GM19193 (cell line): Measurements from ENCODE around the gene RUNX3.

ENCODE experiments used
- POLR2A ChIP-seq: IDR thresholded peaks from 4 replicates; pipeline ENCODE4 v1.6.1; 2011; ENCODE audit not compliant: insufficient read depth, insufficient read length; ENCODE audit errors: extremely low read depth

The RUNX3 gene

DNA sequence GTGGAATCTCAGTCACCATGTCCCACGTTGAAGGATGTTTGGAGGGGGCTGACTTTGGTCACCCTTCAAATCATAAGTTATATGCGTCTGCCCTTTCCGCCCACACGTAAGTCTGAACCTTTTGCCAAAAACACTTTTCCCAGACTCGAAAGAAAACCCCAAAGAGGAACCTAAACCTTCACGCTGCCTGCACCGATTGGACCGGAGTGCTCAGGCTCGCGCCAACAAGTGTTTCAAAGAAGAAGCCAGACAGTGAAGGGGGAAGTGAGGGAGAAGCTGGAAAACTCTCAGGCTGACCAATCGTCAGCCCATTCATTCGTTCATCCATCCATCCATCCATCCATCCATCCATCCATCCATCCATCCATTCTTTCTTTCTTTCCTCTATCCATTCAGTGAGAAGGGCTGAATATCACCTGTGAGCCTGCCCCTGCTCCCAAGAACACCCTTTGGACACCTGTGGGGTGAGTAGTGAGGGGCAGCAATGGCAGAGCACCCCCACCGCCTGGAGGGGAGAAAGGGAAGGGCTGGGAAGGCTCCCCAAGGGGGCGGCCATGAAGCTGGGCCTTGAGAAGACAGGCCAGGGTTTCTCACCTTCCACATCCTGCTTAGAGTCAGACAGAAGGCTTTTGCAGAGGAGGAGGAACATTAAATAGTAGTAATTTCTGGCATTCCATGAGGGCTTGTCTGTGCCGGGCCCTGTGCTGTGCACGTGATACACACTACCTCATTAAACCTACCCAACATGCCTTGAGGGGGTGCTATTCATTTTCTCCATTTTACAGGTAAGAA lies 27.1 kb upstream of the RUNX3 start:
- no peak for TF ChIP-seq POLR2A

DNA sequence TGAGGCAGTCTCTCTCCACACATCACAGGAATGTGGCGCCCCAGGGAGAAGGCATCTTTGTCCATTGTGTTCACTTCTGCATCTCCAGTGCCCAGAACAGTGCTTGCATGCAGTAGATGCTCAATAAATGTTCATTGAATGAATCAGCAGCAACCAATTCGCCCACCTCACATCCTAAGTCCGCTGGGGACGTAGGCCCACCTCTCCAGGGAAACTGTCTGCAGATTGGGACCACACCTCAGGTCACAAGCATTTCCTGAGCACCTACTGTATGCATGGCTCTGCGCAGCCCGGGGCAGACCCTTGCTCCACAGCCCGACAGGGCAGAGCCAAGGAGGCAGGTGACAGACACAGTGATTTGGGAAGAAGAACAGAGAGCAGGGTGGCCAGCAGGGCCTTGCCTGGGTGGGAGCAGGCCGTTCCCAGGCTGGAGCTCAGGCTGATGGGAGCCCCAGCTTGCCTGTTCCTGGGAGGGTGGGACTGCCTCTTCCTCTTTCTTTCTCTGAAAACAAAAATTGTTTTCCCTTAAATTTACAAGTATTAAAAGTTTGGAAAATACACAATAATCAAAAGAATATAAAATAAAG lies 25.8 kb upstream of the RUNX3 start:
- TF ChIP-seq POLR2A: no peak

DNA sequence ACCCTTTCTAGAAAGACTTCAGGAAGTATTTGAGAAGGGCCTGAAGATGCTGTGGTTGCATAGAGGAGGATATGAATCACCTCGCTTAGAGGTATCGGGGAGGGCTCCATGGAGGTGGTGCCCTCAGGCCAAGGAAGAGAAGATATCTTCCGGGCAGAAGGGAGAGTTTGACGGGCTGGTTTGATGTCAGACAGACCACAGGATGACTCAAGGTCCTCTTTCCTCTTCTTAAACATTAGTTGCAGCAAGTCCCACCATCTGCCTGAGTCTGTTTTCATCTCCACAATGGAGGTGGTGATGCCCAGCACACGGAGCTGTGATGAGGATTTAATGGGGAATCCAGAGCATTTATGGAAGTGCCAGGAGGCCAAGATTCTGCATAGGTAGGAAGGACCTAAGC lies 25.1 kb upstream of the RUNX3 start:
- no peak for TF ChIP-seq POLR2A

DNA sequence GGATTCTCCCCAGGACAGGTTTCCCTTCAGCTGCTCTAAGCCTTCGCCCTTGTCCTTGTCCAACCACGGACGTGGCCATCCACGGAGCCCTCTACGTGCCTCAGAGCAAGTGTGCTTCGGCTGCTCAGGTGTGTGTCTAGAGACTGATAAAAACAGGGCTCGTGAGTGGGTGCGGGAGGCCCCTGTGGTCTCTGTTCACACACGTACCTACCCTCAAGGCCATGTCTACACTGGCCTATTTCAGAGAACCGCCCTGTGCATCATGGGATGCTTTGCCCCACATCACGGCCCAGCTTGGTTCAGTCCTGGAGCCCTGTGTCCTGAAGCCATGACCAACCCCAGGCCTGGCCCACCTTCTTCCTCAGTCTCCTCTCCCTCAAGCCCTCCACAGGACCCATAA lies 24.6 kb upstream of the RUNX3 start:
- TF ChIP-seq POLR2A: no peak

DNA sequence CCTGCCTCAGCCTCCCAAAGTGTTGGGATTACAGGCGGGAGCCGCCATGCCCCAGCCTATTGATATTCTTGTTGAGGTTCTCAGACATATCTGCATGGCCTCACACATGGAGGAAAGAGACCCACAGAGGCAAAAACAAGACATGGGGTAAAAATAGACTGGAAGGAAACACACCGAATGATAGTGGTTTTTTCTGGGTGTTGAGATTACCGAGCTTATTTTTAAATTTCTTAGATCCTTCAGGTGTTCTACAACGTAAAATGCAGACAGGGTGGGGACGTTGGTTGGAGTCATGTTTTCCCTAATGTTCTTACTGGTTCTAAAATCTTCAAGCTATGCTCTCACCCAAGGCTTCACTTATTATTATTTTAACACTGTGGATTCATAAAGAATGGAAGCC lies 23.9 kb upstream of the RUNX3 start:
- no peak for TF ChIP-seq POLR2A

DNA sequence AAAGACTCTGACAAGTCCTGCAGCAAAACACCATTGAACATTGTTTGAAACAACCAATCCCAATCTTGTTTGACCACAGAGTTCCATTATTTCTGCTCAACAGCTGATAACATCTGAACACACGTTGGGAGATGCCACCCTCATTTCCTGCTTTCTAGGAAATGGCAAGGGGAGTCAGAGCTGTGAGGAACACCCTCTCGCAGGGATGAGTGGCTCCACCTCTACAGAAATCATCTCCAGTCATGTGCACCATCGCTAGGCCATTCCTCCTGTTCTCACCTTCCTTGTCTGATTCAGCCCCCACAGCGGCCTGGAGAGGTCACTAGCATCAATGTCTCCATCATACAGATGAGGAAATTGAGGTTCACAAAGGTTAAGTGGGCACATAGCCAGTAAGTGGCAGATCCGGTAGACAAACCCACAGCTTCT lies 22.4 kb upstream of the RUNX3 start:
- no peak for TF ChIP-seq POLR2A

DNA sequence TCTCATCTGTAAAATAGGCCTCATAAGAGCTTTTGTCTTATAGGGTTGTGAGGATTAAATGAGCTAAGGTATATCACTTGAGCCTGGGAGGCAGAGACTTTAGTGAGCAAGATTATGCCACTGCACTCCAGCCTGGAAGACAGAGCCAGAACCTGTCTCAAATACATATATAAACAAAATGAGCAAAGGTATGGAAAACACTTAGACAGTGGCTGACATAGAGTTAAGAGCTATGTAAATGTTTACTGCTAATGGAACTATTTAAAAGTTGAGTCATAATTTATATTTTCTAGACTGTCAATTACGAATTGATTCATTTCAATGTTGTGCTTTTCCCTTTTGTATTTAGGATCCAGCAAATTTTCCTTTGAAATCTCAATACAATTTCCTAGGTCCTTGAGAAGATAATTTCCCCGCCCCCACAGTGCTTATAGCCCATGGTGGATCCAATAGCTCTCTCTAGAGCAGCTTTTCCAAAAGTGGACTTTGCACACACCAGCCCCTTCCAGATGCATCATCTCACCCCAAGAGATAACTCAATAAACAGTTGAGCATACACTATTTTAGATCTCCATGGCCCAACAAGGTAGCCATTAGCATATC lies 21.8 kb upstream of the RUNX3 start:
- TF ChIP-seq POLR2A: no peak

DNA sequence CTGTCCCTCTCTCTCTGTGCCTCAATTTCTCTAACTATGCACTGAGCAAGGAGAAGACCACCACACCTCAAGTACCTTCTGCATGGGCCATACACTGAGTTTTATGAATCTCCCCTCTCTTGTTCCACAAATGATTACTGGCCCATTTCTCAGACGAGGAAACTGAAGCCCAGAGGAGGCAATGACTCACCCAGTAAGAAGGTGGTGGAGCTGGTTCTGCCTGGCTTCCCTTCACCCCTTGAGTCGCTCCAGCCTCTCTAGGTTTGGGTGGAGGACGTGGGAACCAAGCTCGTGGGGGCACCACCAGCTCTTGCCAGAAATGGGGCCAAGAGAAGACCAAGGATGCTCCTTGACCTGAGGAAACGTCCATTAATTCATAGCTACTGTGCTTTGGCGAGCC lies 21.3 kb upstream of the RUNX3 start:
- peak; percentile 29 for TF ChIP-seq POLR2A

DNA sequence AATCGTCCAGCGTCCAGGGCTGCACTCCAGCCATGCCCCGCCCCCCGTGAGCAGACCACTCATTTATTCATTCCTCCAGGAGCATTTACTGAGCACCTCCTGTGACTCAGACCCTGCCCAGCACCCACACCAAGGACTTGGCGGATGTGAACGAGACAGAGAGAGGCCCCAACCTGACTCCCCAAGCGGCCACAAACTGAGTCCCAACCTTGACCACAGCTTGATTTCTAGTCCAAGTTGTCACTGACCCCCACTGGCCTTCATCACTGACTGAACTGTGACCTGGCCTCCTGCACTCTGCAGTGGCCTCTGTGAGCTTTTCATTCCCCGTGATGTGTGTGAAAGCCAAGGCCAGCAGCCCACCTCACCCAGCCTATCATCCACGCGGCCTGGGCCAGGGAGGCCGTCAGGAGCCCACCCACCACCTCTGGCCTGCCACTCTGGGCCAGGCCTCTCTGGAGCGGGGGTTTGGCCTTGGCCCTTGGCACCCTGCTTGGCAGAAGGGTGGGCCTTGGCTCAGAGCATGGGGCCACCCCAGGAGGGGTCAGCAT lies 19.3 kb upstream of the RUNX3 start:
- no peak for TF ChIP-seq POLR2A

DNA sequence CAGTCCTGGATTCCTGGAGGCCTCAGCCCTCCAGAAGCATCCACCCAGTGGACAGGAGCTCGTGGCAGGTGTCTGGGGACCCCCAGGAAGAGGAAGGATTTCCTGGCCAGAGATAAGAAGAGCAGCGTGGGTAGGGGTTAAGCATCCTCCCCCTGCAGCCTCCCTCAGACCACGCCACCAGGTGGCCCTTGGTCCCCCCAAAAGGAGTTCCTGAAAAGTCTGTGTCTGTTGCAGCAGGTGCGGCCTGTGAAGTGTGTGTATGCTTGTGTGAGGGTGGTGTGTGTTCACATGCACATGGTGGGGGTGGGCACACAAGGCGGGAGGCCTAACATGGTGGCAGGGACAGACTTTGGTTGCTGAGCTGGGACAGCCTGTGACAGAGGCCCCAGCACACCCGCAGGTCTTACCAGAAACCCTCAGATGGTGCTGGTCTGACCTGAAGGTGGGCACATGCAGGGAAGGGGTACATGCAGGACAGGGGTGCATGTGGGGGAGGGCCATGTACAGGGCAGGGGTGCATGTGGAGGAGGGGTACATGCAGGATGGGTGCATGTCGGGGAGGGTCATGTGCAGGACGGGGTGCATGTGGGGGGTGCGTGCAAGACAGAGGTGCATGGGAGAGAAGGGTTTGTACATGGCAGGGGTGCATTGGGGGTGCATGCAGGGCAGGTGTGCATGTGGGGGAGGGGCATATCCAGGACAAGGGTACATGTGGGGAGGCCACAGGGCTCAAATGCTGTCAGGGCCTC lies 18.2 kb upstream of the RUNX3 start:
- no peak for TF ChIP-seq POLR2A

DNA sequence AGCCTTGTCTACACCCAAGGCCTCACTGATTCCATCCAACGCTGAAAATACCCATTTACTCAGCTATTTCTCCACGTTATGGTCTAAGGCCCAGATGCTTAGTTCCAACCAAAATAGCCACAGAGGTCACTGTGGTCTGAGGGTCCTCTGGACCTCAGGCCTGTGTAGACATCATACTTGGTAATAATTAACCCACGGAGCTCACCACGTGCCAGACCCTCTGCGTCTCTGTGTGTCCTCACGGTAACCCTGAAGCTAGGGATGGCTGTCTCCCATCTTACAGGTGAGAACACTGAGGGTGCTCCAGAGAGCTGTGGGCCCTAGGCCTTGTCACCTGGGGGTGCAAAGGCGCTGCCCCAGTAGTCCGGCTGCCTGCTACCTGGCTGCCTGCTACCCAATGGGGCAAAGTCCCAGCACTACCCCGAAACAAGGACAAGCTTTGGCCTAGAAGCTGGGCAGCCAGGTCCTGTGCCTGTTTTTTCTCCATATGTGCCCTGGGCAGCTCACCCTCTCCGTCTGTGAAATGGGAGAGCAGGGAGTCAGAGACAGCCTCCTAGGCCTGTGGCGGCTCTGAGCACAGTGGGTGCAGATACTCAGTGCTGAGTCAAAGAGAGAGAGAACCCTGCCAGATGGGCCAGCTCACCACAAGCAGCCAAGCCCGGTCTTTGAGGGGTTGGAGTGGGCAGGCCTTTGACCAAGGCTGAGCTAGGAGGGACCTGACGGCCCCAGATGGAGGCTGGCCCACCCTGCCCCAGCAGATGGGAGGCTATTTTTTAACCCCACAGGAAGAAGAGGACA lies 17.0 kb upstream of the RUNX3 start:
- peak; percentile 43 for TF ChIP-seq POLR2A

DNA sequence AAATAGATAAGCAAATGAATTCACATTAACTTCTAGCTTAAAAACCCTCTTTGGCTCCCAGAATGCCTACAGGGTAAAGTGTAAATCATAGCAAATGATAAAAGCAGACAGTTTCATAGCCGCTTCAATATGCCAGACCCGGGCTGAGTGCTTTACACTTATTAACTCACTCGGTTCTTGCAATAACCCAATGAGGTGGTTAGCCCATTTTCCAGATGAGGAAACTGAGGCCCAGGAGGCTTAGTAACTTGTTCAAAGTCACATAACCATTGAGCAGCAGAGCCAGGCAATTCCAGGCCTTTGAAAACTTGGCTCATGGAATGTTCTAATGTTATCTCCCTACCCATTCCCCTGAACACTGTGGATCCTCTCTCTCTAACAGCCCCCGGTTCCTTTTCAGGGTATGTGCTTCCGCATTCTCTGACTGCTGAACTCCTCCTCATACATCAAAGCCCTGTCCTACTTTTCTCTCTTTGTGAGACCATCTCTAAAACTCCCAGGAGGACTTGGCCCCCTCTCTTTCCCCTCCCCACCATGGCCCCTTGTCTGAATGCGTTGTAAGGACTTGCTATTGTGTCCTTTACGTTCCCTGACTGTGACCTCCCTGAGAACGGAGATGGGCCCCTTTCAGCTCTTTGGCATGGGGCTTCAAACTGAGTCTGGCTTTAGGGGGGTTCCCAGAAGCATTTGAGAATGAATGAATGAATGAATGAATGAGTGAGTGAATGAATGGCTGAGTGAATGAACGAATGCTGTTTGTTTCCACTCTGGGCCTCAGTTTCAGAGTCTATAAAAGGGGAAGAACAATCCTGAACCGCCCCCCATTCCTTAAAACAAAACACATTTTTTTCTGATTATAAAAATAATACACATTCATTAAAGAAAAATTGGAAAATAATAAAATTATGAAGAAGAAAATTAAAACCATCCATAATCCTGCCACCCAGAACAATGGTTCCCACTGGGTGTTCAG lies 15.6 kb upstream of the RUNX3 start:
- TF ChIP-seq POLR2A: no peak

DNA sequence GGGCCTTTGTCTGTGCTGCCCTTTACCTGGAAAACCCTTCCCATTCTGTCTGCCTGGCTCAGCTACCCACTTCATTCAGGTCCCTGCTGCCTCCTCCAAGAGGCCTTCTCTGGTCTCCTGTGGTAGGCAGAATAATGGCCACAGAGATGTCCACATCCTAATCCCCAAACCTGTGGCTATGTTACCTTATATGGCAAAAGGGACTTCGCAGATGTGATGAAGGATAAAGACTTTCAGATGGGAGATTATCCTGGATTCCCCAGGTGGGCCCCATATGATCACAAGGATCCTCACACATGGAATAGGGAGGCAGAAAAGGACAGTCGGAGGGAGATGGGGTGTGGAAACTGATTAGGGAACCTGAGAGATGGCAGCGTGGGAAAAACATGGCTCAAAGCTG lies 14.2 kb upstream of the RUNX3 start:
- TF ChIP-seq POLR2A: no peak
